CD4-positive, alpha-beta T cell treated with Interleukin-4 for 4 hours (primary cell): ENCODE measurements around the gene HELT.

Source experiments
- DNase-seq: peaks from one replicate; pipeline ENCODE4 v3.0.0-alpha.2; 2020

Gene HELT

GRCh38 chr4:185004562-185005218 is 13.6 kb upstream of the HELT start:
- no peak for DNase-seq

DNA sequence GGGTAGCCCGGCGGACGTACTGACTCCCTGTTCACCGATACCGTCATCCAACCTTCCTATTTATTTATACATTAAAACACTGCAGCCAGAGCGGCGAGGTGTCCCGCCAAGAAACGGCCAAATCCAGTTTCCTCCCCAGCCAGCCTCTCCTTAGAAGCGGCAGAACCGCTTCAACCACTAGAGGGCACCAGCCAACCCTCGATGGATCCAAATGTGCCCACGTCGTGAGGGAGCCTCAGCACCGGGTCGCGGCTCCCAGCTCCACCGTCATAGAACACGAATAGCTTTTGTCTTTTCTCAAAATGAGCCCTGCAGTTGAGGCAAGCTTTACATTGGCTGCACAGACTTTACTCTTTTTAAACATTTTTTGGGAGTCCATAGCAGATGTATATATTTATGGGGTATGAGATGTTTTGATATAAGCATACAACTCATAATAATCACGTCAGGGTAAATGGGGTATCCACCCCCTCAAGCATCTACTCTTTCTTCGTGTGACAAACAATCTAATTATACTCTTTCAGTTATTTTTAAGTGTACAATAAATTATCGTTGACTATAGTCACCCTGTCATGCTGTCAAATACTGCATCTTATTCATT is 13.0 kb upstream of the HELT start:
- peak; percentile 72 for DNase-seq

DNA sequence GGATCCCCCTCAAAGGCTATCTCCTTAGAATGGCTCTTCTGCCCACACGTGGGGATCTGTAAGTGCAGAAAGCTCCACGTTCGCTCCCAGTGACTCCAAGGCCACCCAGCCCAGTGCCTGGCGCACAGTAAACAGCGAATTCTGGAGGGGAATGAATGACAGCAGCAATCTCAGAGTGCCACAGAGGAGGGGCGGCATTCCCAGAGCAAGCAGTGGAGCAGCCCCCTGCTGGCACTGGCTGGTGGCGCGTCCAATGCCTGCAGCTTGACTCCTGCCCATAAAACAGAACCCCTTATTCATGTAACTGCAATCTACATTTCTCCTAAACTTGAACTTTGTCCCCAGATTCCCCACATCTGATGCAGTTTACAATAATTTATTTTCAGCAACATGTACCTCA is 6.9 kb upstream of the HELT start:
- DNase-seq = no peak

GRCh38 chr4:185013417-185014125 is 4.7 kb upstream of the HELT start:
- DNase-seq = no peak

DNA sequence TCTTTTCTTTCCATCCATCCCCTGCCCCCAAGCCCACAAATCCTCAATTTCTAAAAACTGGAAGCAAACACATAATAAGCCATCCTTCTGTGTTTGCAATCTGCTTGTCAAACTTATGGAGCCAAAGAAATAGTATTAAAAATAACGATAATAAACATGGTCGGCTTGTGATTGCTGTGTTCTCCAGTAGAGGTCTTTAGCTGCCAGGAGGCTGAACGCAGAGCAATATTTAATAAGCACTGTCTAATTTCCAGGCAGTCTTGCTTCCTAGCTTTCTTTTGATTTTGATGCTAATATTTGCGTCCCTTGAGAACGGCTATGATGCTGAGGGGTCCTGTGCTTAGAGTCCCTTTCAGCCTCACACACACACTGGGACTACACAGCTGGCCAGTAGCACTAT is 3.2 kb upstream of the HELT start:
- DNase-seq = no peak

DNA sequence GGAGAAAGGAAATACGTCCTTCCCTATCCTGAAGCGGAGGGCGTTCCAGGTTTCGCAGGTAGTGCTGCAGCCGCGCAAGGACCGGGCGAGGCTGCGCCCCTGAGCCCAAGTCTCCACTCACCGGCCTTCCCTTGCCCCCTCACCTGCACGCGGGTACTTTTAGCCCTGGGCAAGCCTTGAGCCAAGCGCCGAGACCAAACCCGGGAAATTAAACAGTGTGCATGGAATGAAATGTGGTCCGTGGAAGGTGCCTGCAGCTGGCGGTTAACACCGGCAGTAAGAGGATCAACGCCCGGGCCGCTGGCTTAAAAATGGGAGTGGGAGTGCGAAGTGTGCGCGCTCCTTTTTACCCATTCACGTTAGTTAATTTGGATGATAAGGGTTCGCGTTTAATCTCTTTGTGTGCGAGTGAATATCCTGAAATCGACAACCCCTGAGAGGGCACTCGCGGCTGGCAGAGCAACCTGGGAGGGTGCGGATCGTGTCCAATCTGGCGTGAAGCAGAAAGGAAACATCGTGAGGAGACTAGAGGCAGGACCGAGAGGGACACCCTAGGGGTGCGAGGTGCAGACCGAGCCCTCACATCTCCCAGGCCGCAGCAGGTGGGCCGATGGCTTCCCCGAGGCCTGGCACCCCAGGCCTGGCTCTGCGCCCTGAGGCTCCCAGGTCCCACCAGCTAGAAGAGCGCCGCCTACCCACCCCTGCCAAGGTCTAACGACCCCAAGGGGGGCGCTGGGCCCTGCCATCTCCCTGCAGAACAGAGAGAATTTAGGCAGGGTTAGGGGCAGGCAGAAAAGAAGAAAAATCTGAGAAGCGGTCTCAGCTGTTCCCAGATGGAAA is 2.0 kb upstream of the HELT start:
- DNase-seq = no peak

GRCh38 chr4:185016946-185017758 is 1.1 kb upstream of the HELT start:
- DNase-seq = no peak

DNA sequence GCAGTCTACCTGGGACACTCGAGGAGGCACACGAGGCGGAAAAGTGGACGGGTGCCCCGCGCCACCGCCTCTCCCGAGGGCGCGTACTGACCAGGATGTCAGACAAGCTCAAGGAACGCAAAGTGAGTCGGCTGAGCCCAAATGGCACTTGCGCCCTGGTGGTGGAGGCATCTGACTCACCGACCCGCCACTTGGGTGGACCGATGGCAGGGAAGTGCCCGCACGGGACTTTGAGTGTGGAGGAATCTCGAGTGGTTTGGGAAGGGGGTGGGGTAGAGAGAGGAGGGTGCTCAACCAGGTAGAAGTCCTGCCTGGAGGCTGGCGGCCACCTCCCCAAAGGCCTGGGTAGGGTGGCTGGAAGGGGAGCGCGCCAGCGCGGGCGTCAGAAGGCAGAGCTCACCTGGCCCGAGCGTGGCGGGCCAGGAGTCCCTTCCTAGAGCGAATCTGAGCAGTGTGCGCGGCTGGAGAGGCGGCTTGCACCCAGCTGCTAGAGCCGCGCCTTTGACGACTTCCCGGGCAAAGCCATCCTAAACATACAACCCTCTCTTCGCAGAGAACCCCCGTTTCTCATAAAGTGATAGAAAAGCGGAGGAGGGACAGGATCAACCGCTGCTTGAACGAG is 655 bp downstream of the HELT start:
- DNase-seq = no peak

DNA sequence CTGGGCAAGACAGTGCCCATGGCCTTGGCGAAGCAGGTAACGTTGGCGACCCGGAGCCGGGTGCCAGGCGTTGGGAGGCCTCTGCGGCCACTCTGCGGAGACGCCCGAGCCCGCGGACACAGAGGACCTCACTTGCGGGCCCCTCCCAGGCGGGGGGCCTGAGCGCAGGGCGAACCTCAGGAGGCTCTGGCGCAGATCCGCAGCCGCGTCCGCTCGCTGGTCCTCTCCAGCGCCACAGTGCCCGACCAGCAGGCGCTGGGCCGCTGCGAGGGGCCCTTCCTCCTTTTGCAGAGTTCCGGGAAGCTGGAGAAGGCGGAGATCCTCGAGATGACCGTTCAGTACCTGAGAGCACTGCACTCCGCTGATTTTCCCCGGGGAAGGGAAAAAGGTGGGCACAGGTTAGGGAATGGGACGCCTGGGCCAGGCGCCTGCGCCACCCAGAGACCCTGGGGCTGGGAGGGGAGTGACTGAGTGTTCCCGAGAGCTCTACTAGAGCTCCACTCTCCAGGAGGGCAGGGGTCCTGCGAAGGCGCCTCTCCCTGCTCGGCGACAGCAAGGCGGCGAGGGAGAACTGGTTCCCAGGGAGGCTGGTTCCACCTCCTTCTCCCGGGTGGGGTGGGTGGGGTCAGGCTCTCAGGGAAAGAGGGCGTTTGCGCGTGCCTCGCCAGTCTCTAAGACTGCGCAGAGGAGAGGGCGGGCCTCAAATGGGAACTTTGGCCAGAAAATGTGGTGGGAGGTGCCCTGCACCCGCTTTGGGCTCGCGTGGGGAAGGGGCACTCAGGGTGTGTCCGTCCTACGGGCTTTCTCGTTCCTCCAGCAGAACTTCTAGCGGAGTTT is 1.4 kb downstream of the HELT start:
- DNase-seq = no peak

- DNase-seq = no peak
These were observed 2.1 kb downstream of the HELT start for GRCh38 chr4:185020293-185020808.

GRCh38 chr4:185020863-185021761 is 2.8 kb downstream of the HELT start:
- no peak for DNase-seq

DNA sequence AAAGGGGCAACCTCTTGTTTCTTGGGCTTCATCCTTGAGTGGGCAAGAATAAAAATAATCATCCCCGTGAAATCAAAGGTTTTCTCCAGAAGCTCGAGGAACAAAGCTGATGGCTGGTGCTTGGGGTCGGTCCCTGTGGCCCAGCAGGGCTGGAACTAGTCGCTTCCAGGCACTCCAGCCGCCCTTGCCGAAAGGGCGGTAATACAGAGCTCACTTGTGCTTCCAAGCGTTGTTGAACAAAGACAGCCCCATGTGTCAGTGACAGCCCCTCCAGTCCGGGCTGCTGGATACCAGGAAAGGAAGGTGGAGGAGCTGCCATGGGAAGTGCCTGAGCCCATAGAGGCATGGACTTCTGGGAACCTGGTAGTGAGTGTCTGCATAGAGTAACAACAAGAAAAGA is 5.2 kb downstream of the HELT start:
- no peak for DNase-seq

DNA sequence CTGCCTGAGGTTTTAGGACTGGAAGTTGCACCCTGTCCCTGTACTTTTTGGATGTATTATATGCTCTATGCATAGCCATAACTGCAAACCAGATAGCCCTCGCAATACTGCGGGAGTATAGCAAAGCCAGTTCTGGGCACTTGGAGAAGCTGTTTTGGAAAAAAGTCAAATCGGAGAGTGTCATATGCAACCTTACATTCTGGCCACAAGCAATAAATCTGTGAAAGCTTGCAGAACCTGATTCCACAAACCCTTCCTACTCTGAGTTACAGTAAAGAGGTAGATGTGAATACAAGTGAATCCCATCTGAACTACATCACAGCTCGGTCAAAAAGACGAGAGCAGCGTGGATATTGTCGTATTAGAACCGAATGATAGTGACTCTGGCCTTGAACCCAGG is 10.3 kb downstream of the HELT start:
- DNase-seq = no peak

- no peak for DNase-seq
These were observed 13.3 kb downstream of the HELT start for GRCh38 chr4:185031611-185032010.

DNA sequence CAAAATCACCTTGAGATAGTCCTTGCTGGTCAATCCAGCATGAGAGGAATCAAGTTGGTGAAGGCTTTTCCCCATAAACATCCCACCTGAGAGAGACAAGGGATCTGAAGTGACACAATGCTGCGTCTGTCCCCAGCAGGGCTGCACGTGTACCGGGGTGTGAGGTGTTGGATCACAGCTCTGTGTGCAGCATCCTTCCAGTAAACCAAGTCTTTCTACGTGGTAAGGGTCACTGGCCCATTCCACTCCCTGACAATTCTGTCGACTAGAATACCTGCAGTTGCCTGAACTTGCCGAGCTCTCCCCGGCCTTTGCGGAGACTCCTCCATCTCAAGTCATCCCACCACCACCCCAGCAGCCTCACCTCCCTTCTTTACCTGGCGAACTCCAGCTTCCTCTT is 14.8 kb downstream of the HELT start:
- DNase-seq = no peak

DNA sequence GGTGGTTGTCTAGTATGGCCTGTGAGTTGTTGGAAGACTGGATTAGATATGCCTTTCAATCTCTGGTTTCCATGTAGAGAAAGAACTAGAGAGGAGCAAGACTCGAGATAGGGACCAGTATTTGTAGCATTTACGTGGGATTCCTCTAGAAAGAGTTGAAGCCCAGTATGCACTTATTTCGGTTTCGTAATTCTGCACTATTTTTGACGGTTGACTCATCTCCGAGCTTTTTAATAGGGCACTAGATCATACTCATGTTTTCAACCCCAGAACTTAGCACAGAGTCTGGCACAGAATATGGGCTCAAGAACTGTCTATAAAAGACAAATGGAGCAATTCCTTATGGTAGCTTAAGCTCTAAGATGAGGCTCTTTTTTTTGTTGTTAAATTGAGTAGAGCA is 15.7 kb downstream of the HELT start:
- DNase-seq = no peak

GRCh38 chr4:185035284-185035683 is 17.0 kb downstream of the HELT start:
- no peak for DNase-seq

GRCh38 chr4:185036019-185036418 is 17.7 kb downstream of the HELT start:
- no peak for DNase-seq

- DNase-seq = no peak
These were observed 18.6 kb downstream of the HELT start for GRCh38 chr4:185036842-185037241.
